ENCODE data around the gene MNS1. TPM values are rescaled to one million over a fixed set of nuclear protein-coding genes. Genes with fewer than 3 reads are reported as not detected.

MNS1 gene
- total RNA-seq: 1.4 TPM
- long read RNA-seq, partial matches to known transcripts: 0 of 2 reads
- long read RNA-seq, other reads (novel, unspliced or antisense): 0 of 2 reads

GRCh38 chr15:56464893-56465520 is at the start of gene MNS1:
MNS1 (minus strand) TSS chr15:56465137; CDS start chr15:56464972, 165 bp downstream.
- Histone ChIP-seq H3K4me3 (peak within 1 kb of the TSS; percentile 74), H3K4me1 (peaks cover 12% of the 10 kb centered on the region), H3K9me3 (replicated peaks) (no peaks in the 10 kb centered on the region), H3K36me3 (no peaks in the 10 kb centered on the region), H3K27me3 (ENCODE audit: low read depth) (peaks cover 19% of the 10 kb centered on the region), H3K27ac (replicated peaks) (peak within 1 kb of the TSS; percentile 34)
- DNase-seq: peak; percentile 86
- no peak for TF ChIP-seq CTCF (IDR thresholded peaks at IDR 0.05; ENCODE audit: borderline replicate concordance)
- intact Hi-C loops (cut with micrococcal nuclease): no loop called here

GRCh38 chr15:56496635-56497034 is 31.7 kb upstream of the MNS1 start:
- Histone ChIP-seq H3K36me3 (no peaks in the 10 kb centered on the region), H3K4me3 (no peak overlapping the region), H3K4me1 (no peaks in the 10 kb centered on the region), H3K9me3 (replicated peaks) (peaks cover 11% of the 10 kb centered on the region), H3K27ac (replicated peaks) (no peak overlapping the region), H3K27me3 (ENCODE audit: low read depth) (no peaks in the 10 kb centered on the region)
- no peak for DNase-seq
- intact Hi-C loops (cut with micrococcal nuclease): loop anchor here (5.0 kb wide), 1 partner anchor 811 kb away; no protein-coding TSS in a partner anchor
- peak; percentile 77 for TF ChIP-seq CTCF (IDR thresholded peaks at IDR 0.05; ENCODE audit: borderline replicate concordance)

GRCh38 chr15:56495533-56495932 is 30.6 kb upstream of the MNS1 start:
- Histone ChIP-seq H3K27me3 (ENCODE audit: low read depth) (no peaks in the 10 kb centered on the region), H3K9me3 (replicated peaks) (peaks cover under 1% of the 10 kb centered on the region), H3K36me3 (no peaks in the 10 kb centered on the region), H3K4me1 (no peaks in the 10 kb centered on the region), H3K27ac (replicated peaks) (no peak overlapping the region), H3K4me3 (no peak overlapping the region)
- no peak for TF ChIP-seq CTCF (IDR thresholded peaks at IDR 0.05; ENCODE audit: borderline replicate concordance)
- intact Hi-C loops (cut with micrococcal nuclease): loop anchor here (5.0 kb wide), 1 partner anchor 812 kb away; no protein-coding TSS in a partner anchor
- DNase-seq: no peak

- no peak for DNase-seq
- H3K9me3 ChIP-seq (replicated peaks): no peaks in the 10 kb centered on the region
- no peak overlapping the region for H3K4me3 ChIP-seq
- H3K36me3 ChIP-seq: no peaks in the 10 kb centered on the region
- H3K4me1 ChIP-seq: no peaks in the 10 kb centered on the region
- no peak for TF ChIP-seq CTCF (IDR thresholded peaks at IDR 0.05; ENCODE audit: borderline replicate concordance)
- H3K27me3 ChIP-seq (ENCODE audit: low read depth): no peaks in the 10 kb centered on the region
- intact Hi-C loops (cut with micrococcal nuclease): loop anchor here (5.0 kb wide), 1 partner anchor 812 kb away; no protein-coding TSS in a partner anchor
- H3K27ac ChIP-seq (replicated peaks): no peak overlapping the region
Measured at GRCh38 chr15:56495053-56495452, 30.1 kb upstream of the MNS1 start.

GRCh38 chr15:56492791-56493555 is 28.0 kb upstream of the MNS1 start:
- no peaks in the 10 kb centered on the region for H3K9me3 ChIP-seq (replicated peaks)
- intact Hi-C loops (cut with micrococcal nuclease): no loop called here
- no peak overlapping the region for H3K27ac ChIP-seq (replicated peaks)
- TF ChIP-seq CTCF (IDR thresholded peaks at IDR 0.05; ENCODE audit: borderline replicate concordance): no peak
- DNase-seq: no peak
- no peaks in the 10 kb centered on the region for H3K4me1 ChIP-seq
- H3K36me3 ChIP-seq: no peaks in the 10 kb centered on the region
- H3K27me3 ChIP-seq (ENCODE audit: low read depth): no peaks in the 10 kb centered on the region
- H3K4me3 ChIP-seq: no peak overlapping the region

Data from left ventricle myocardium inferior (tissue), 1 donor.